Measurements from ENCODE around the gene NMRK2. TPM values are rescaled to one million over a fixed set of nuclear protein-coding genes. Genes with fewer than 3 reads are reported as not detected.
"Not testable (repeated sequence)": the region's sequence is repeated elsewhere in the genome, so short reads cannot be mapped to it uniquely, and the experiment has no call there.

Gene NMRK2
- total RNA-seq, 1 donor from 2014 or later = not detected

GRCh38 chr19:3949294-3949693 is 16.4 kb downstream of the NMRK2 start:
- no peak for DNase-seq (ENCODE audit: extremely low spot score in 2 of 2)
- intact Hi-C loops (cut with DNase I) = no loop called here
- Histone ChIP-seq H3K36me3 (no peaks in the 10 kb centered on the region), H3K27me3 (no peaks in the 10 kb centered on the region), H3K9me3 (no peaks in the 10 kb centered on the region), H3K27ac (no peak overlapping the region), H3K4me1 (peaks cover 14% of the 10 kb centered on the region), H3K4me3 (no peak overlapping the region)
- TF ChIP-seq, protein P1, sequence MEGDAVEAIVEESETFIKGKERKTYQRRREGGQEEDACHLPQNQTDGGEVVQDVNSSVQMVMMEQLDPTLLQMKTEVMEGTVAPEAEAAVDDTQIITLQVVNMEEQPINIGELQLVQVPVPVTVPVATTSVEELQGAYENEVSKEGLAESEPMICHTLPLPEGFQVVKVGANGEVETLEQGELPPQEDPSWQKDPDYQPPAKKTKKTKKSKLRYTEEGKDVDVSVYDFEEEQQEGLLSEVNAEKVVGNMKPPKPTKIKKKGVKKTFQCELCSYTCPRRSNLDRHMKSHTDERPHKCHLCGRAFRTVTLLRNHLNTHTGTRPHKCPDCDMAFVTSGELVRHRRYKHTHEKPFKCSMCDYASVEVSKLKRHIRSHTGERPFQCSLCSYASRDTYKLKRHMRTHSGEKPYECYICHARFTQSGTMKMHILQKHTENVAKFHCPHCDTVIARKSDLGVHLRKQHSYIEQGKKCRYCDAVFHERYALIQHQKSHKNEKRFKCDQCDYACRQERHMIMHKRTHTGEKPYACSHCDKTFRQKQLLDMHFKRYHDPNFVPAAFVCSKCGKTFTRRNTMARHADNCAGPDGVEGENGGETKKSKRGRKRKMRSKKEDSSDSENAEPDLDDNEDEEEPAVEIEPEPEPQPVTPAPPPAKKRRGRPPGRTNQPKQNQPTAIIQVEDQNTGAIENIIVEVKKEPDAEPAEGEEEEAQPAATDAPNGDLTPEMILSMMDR (IDR thresholded peaks at IDR 0.05) = no peak
- TF ChIP-seq POLR2A (IDR thresholded peaks at IDR 0.05) = no peak
- TF ChIP-seq POLR2AphosphoS5 (IDR thresholded peaks at IDR 0.05; ENCODE audit: insufficient read depth in 1 of 2, low read depth in 1 of 2) = no peak

- peak overlapping the region in 1 of 2 donors; percentile 28 for H3K4me3 ChIP-seq
- H3K27me3 ChIP-seq = no peaks in the 10 kb centered on the region
- no peaks in the 10 kb centered on the region for H3K36me3 ChIP-seq
- no peak overlapping the region for H3K27ac ChIP-seq
- peaks cover 14% of the 10 kb centered on the region for H3K4me1 ChIP-seq
- no peaks in the 10 kb centered on the region for H3K9me3 ChIP-seq
- TF ChIP-seq, protein P1 (IDR thresholded peaks at IDR 0.05) = no peak
- TF ChIP-seq POLR2AphosphoS5 (IDR thresholded peaks at IDR 0.05; ENCODE audit: insufficient read depth in 1 of 2, low read depth in 1 of 2) = no peak
- DNase-seq (ENCODE audit: extremely low spot score in 2 of 2) = no peak
- intact Hi-C loops (cut with DNase I) = no loop called here
Measured at GRCh38 chr19:3949997-3950859, 17.4 kb downstream of the NMRK2 start.

DNA sequence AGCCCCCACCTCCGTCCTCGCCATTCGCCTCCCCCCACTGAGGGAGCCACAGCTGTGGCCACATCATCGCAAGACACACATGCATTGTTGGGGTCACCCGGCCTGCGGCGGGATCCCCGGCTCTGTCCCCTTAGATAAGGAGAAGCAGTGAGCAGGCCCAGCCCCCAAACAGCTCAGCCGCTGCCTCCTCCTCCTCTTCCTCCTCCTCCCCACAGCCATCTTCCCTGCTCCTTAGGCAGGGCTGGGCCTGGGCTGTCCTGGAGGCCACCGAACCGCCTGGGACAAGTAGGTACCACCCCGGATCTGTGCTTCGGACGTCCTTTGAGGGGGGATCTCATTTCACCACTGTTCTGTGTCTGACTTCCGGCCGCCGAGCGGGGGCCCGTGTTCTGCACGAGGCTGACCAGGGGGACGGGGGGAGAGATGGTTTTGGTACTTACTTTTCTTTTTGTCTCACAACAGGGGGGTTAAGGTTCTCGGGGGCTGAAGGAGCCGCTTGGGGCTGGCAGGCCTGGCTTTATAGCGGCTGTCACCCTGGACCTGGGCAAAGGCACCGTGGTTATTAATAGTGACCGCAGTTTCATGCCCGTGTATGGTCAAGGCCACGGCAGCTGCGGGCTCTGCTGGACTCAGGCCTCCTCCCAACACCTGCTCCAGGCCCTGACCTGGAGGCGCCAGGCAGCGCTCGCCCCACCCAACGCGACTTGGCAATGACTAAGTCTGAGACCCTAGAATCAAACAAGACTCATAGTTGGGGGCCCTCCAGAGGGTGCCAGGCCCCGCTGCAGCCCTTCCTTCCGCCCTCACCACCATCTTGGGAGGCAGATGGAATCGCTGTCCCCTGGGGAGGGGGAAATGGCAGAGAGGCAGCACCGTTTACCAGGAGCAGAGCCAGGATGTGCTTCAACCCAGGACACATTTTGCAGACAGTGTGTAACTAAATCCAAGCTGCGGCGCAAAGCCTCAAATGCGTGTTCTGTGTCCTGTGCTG is 18.3 kb downstream of the NMRK2 start:
- H3K27ac ChIP-seq = peak overlapping the region; percentile 9
- peaks cover 14% of the 10 kb centered on the region for H3K4me1 ChIP-seq
- intact Hi-C loops (cut with DNase I) = no loop called here
- no peaks in the 10 kb centered on the region for H3K27me3 ChIP-seq
- H3K36me3 ChIP-seq = peaks cover 0 to 4% of the 10 kb centered on the region in 2 donors
- TF ChIP-seq POLR2AphosphoS5 (IDR thresholded peaks at IDR 0.05; ENCODE audit: insufficient read depth in 1 of 2, low read depth in 1 of 2) (peak in 1 of 2 donors; percentile 42), POLR2A (IDR thresholded peaks at IDR 0.05) (no peak)
- H3K4me3 ChIP-seq = peak overlapping the region in 1 of 2 donors; percentile 28
- no peaks in the 10 kb centered on the region for H3K9me3 ChIP-seq
- no peak for DNase-seq (ENCODE audit: extremely low spot score in 2 of 2)

- H3K27ac ChIP-seq; H3K36me3 ChIP-seq; intact Hi-C loops (cut with DNase I); H3K9me3 ChIP-seq; DNase-seq (ENCODE audit: extremely low spot score in 2 of 2); H3K4me3 ChIP-seq; H3K27me3 ChIP-seq: not testable (repeated sequence)
- peaks cover 14% of the 10 kb centered on the region for H3K4me1 ChIP-seq
Measured at GRCh38 chr19:3952755-3953276, 19.9 kb downstream of the NMRK2 start.

DNA sequence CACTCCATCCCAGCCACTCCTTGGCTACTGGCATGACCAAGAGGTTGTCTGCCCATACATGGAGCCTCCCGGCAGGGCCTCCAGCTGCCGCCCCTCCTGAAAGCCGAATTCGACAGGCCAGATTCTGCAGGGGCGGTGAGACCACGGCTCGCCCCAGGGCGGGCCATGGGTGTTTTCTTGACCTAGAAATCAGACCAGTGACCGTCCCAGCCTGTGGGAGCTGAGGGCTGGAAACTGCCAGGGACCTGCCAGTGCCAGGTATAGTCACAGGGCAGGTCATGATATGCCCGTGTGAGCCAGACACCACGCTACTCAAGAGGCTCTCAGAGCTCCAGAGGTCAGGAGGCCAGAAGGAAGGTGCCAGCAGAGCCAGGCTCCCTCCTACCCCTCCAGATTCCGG is 21.2 kb downstream of the NMRK2 start:
- intact Hi-C loops (cut with DNase I) = no loop called here
- Histone ChIP-seq H3K36me3 (peaks cover 0 to 16% of the 10 kb centered on the region in 2 donors), H3K4me1 (peaks cover 14% of the 10 kb centered on the region), H3K9me3 (no peaks in the 10 kb centered on the region), H3K27ac (no peak overlapping the region), H3K27me3 (no peaks in the 10 kb centered on the region), H3K4me3 (no peak overlapping the region)
- TF ChIP-seq, protein P1 (IDR thresholded peaks at IDR 0.05) = no peak
- TF ChIP-seq POLR2A (IDR thresholded peaks at IDR 0.05) (no peak), POLR2AphosphoS5 (IDR thresholded peaks at IDR 0.05; ENCODE audit: insufficient read depth in 1 of 2, low read depth in 1 of 2) (no peak)
- no peak for DNase-seq (ENCODE audit: extremely low spot score in 2 of 2)

- H3K27me3 ChIP-seq; H3K4me3 ChIP-seq; DNase-seq (ENCODE audit: extremely low spot score in 2 of 2); H3K27ac ChIP-seq; intact Hi-C loops (cut with DNase I); H3K9me3 ChIP-seq: not testable (repeated sequence)
- peaks cover 0 to 28% of the 10 kb centered on the region in 2 donors for H3K36me3 ChIP-seq
- H3K4me1 ChIP-seq = peaks cover 14% of the 10 kb centered on the region
Measured at GRCh38 chr19:3955276-3955675, 22.4 kb downstream of the NMRK2 start.
